ENCODE results near the gene PADI3.

Gene PADI3

DNA sequence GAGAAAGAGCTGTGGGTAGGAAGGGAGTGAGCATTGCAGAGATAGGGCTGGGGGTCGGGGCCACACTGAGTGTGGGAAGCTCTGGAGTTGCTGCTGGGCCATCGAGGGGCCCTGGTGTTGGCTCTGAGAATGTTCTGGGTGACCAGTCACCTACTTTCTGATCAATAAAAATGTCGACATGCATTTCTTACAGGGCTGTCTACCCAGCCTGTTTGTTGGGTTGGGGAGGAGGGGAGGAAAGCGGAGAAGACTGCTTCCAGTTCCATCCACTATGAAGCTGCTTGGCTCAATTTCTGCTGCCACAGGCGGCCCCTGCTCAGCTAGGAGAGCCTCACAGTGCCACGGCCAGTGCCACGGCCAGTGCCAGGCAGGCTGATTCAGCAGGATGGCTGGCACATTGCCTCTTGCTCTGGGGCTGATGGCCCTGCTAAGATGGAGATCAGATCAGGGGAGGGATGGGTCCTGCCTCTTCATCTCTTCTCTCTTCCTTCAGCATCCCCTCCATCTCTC lies 3.0 kb upstream of the PADI3 start:
- no peaks in the 10 kb centered on the region for H3K4me1 Mint-ChIP-seq
- H3K4me3 Mint-ChIP-seq, result no peak overlapping the region
- H3K27me3 Mint-ChIP-seq, result peaks cover 2% of the 10 kb centered on the region
- no peaks in the 10 kb centered on the region for H3K36me3 Mint-ChIP-seq
- no peak overlapping the region for H3K27ac Mint-ChIP-seq
- H3K9me3 Mint-ChIP-seq, result no peaks in the 10 kb centered on the region

DNA sequence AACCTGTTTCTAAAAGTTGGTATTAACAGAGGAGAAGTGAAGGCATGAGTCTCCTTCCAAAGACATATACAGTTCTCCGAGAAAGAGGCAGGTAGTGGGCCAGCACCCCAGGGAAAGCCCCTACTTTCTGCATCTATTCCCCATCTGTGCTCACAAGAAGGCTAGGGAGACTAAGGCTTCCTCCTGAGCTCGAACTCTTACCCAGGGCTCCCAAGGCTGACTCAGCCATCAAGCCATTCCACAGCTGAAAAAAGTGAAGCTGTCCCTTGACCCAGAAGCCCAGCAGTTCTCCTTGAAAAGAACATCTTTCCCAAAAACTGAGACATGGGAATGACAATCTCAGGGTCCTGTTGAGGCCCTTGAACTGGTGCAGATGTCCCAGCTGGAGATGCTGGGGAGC lies 1.9 kb upstream of the PADI3 start:
- Mint-ChIP-seq H3K36me3 (no peaks in the 10 kb centered on the region), H3K4me1 (no peaks in the 10 kb centered on the region), H3K9me3 (no peaks in the 10 kb centered on the region), H3K4me3 (no peak overlapping the region), H3K27me3 (peaks cover 3% of the 10 kb centered on the region), H3K27ac (no peak overlapping the region)

DNA sequence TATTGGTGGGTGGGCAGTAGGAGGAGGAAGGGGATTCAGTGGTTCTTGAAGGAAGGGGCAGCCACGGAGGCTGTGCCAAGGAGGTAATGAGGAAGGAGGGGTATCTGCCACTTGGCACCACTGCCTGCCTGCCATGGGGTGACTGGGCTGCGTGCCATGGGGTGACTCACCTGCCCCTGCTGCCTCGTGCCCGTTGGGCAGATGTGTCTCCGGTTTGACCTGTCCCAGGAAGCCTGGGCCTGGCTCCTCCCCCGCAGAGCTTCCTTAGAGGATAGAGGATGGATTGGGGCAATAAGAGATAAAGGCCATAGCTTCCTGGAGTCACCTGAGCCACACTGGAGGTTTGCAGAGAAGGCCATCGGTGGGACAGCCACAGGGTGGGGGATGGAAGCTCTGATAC lies 1.7 kb downstream of the PADI3 start:
- H3K4me3 Mint-ChIP-seq, result no peak overlapping the region
- H3K36me3 Mint-ChIP-seq, result no peaks in the 10 kb centered on the region
- no peaks in the 10 kb centered on the region for H3K9me3 Mint-ChIP-seq
- no peak overlapping the region for H3K27ac Mint-ChIP-seq
- no peaks in the 10 kb centered on the region for H3K4me1 Mint-ChIP-seq
- H3K27me3 Mint-ChIP-seq, result peaks cover 3% of the 10 kb centered on the region

- no peak overlapping the region for H3K4me3 Mint-ChIP-seq
- peaks cover 3% of the 10 kb centered on the region for H3K27me3 Mint-ChIP-seq
- H3K36me3 Mint-ChIP-seq, result no peaks in the 10 kb centered on the region
- no peaks in the 10 kb centered on the region for H3K4me1 Mint-ChIP-seq
- no peak overlapping the region for H3K27ac Mint-ChIP-seq
- no peaks in the 10 kb centered on the region for H3K9me3 Mint-ChIP-seq
Measured at GRCh38 chr1:17251246-17251645, 2.3 kb downstream of the PADI3 start.

GRCh38 chr1:17251701-17252376 lies 2.9 kb downstream of the PADI3 start:
- H3K4me1 Mint-ChIP-seq, result no peaks in the 10 kb centered on the region
- no peak overlapping the region for H3K27ac Mint-ChIP-seq
- H3K27me3 Mint-ChIP-seq, result peaks cover 3% of the 10 kb centered on the region

GRCh38 chr1:17255336-17255735 lies 6.4 kb downstream of the PADI3 start:
- no peak overlapping the region for H3K4me3 Mint-ChIP-seq
- H3K9me3 Mint-ChIP-seq, result no peaks in the 10 kb centered on the region
- peaks cover 2% of the 10 kb centered on the region for H3K27me3 Mint-ChIP-seq
- H3K36me3 Mint-ChIP-seq, result no peaks in the 10 kb centered on the region
- no peak overlapping the region for H3K27ac Mint-ChIP-seq
- no peaks in the 10 kb centered on the region for H3K4me1 Mint-ChIP-seq

More at GRCh38 chr1:17251701-17252376, 2.9 kb downstream of the PADI3 start:
- H3K9me3 Mint-ChIP-seq, result no peaks in the 10 kb centered on the region
- no peaks in the 10 kb centered on the region for H3K36me3 Mint-ChIP-seq
- no peak overlapping the region for H3K4me3 Mint-ChIP-seq

- Mint-ChIP-seq H3K36me3 (no peaks in the 10 kb centered on the region), H3K27ac (no peak overlapping the region), H3K9me3 (no peaks in the 10 kb centered on the region), H3K4me1 (no peaks in the 10 kb centered on the region), H3K27me3 (no peaks in the 10 kb centered on the region), H3K4me3 (no peak overlapping the region)
Measured at GRCh38 chr1:17258116-17258757, 9.3 kb downstream of the PADI3 start.

DNA sequence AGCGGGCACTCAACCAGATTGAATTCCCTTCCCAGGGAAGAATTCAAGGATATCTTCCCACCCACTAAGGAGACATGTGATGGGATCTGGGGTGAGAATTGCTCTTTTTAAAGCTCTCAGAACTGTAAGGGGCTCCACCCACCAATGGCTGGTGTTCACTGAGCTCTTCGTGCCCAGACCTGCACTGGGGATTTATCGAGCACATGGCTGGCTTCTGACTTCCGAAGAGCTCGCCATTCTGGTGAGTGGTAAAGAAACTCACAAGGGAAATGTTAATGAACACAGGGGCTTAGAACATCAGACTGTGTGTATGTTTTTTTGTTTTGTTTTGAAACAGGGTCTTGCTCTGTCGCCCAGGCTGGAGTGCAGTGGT lies 9.8 kb downstream of the PADI3 start:
- Mint-ChIP-seq H3K36me3 (no peaks in the 10 kb centered on the region), H3K27ac (no peak overlapping the region), H3K9me3 (no peaks in the 10 kb centered on the region), H3K4me3 (no peak overlapping the region), H3K4me1 (no peaks in the 10 kb centered on the region), H3K27me3 (no peaks in the 10 kb centered on the region)

DNA sequence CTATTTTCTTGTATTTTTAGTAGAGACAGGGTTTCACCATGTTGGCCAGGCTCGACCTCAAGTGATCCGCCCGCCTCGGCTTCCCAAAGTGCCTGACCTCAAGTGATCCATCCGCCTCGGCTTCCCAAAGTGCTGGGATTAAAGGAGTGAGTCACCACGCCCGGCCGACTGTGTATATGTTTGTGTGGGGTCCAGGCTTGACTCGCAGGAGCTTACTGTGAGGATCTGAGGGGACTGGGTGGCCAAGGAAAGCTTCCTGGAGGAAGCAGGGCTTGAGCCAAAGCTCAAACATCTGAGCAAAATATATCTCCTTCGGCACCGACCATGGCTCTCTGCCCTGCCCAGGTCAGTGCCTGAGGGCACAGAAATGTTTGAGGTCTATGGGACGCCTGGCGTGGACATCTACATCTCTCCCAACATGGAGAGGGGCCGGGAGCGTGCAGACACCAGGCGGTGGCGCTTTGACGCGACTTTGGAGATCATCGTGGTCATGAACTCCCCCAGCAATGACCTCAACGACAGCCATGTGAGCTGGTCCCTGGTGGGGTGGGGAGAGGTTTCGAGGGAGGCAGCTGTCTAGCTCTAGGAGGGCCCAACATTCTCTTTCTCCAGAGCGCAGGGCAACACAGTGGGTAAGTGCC lies 10.5 kb downstream of the PADI3 start:
- H3K36me3 Mint-ChIP-seq, result no peaks in the 10 kb centered on the region
- no peak overlapping the region for H3K4me3 Mint-ChIP-seq
- no peaks in the 10 kb centered on the region for H3K9me3 Mint-ChIP-seq
- H3K27ac Mint-ChIP-seq, result no peak overlapping the region
- no peaks in the 10 kb centered on the region for H3K4me1 Mint-ChIP-seq
- H3K27me3 Mint-ChIP-seq, result no peaks in the 10 kb centered on the region

GRCh38 chr1:17260264-17260663 lies 11.4 kb downstream of the PADI3 start:
- H3K9me3 Mint-ChIP-seq, result no peaks in the 10 kb centered on the region

GRCh38 chr1:17260738-17261137 lies 11.8 kb downstream of the PADI3 start:
- Mint-ChIP-seq H3K4me3 (no peak overlapping the region), H3K36me3 (no peaks in the 10 kb centered on the region), H3K9me3 (no peaks in the 10 kb centered on the region), H3K4me1 (no peaks in the 10 kb centered on the region), H3K27me3 (no peaks in the 10 kb centered on the region), H3K27ac (no peak overlapping the region)

More at GRCh38 chr1:17260264-17260663, 11.4 kb downstream of the PADI3 start:
- Mint-ChIP-seq H3K27me3 (no peaks in the 10 kb centered on the region), H3K36me3 (no peaks in the 10 kb centered on the region), H3K4me3 (no peak overlapping the region), H3K27ac (no peak overlapping the region), H3K4me1 (no peaks in the 10 kb centered on the region)

DNA sequence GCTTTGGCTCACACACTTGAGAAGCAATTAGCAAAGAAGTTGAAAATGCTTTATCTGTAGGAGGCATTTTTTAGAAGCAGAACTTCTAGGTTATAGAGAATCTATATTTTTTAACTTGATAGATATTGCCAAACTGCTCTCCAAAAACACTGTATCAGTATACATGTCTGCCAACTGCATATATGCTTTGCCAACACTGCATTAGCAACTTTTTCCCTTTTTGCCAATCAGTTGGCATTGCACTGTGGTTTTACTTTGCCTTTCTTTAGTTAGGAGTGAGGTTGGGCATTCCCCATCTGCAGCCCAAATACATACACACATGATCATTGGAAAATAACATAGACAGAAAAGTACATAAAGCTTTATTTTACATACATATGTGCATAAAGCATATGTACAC lies 15.0 kb downstream of the PADI3 start:
- Mint-ChIP-seq H3K27me3 (no peaks in the 10 kb centered on the region), H3K9me3 (no peaks in the 10 kb centered on the region), H3K27ac (no peak overlapping the region), H3K4me1 (no peaks in the 10 kb centered on the region), H3K4me3 (no peak overlapping the region), H3K36me3 (no peaks in the 10 kb centered on the region)

- no peaks in the 10 kb centered on the region for H3K9me3 Mint-ChIP-seq
- no peaks in the 10 kb centered on the region for H3K27me3 Mint-ChIP-seq
- H3K27ac Mint-ChIP-seq, result no peak overlapping the region
- H3K4me1 Mint-ChIP-seq, result no peaks in the 10 kb centered on the region
- no peaks in the 10 kb centered on the region for H3K36me3 Mint-ChIP-seq
- H3K4me3 Mint-ChIP-seq, result no peak overlapping the region
Measured at GRCh38 chr1:17264470-17264869, 15.6 kb downstream of the PADI3 start.

- no peaks in the 10 kb centered on the region for H3K27me3 Mint-ChIP-seq
- no peak overlapping the region for H3K27ac Mint-ChIP-seq
- H3K4me3 Mint-ChIP-seq, result no peak overlapping the region
- H3K9me3 Mint-ChIP-seq, result no peaks in the 10 kb centered on the region
- H3K36me3 Mint-ChIP-seq, result no peaks in the 10 kb centered on the region
- no peaks in the 10 kb centered on the region for H3K4me1 Mint-ChIP-seq
Measured at GRCh38 chr1:17265162-17265561, 16.3 kb downstream of the PADI3 start.

DNA sequence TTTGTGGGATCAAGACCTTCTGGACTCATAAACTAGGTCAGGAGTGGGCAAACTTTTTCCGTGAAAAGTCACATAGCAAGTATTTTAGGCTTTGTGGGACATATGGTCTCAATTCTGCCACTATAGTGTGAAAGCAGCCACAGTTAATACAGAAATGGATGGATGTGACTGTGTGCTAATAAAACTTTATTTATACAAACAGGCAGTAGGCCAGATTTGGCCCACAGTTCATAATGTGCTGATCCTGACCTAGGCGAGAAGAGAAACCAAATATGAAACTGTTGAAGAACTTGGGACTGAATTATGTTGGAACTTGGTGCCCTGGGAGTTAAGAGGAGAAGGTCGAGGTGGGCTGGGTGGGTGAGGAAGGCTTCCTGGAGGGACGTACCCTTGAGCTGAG lies 17.1 kb downstream of the PADI3 start:
- no peaks in the 10 kb centered on the region for H3K9me3 Mint-ChIP-seq
- no peaks in the 10 kb centered on the region for H3K27me3 Mint-ChIP-seq
- no peaks in the 10 kb centered on the region for H3K4me1 Mint-ChIP-seq
- no peaks in the 10 kb centered on the region for H3K36me3 Mint-ChIP-seq
- no peak overlapping the region for H3K27ac Mint-ChIP-seq
- H3K4me3 Mint-ChIP-seq, result no peak overlapping the region

Data from activated naive CD4-positive, alpha-beta T cell treated with anti-CD3 and anti-CD28 coated beads, Interleukin-2, amount 50 U/mL, for 24 hours (primary cell).